Gastroesophageal sphincter (tissue), 4 donors: ENCODE measurements around the gene ZNF436. TPM values are rescaled to one million over a fixed set of nuclear protein-coding genes. Genes with fewer than 3 reads are reported as not detected.

Experiments
- ATAC-seq: fragments of 150-250 bp; one replicate; pipeline ENCODE4 v1.9.1; 2016; ENCODE audit warnings: mild to moderate bottlenecking, moderate library complexity
- H3K27ac ChIP-seq, 4 donors: fragments of 200-600 bp; sonication (generic) in 3 of 4; 1 replicate in 3 of 4; 2 replicates in 1 of 4; pipeline ENCODE4 v1.5.1; 2016 to 2019
- H3K27me3 ChIP-seq: fragments of 200-600 bp; sonication (generic); one replicate; pipeline ENCODE4 v1.5.1; 2019
- H3K36me3 ChIP-seq, 2 donors: fragments of 200-600 bp; sonication (generic); one replicate each; pipeline ENCODE4 v1.5.1; 2019; ENCODE audit warnings: control low read depth in 1 of 2
- H3K4me1 ChIP-seq, 3 donors: fragments of 200-600 bp; sonication (generic); 1 replicate in 2 of 3; 2 replicates in 1 of 3; pipeline ENCODE4 v1.5.1; 2016 to 2019; ENCODE audit warnings: control low read depth in 2 of 3
- H3K4me3 ChIP-seq, 2 donors: fragments of 200-600 bp; sonication (generic); one replicate each; pipeline ENCODE4 v1.5.1; 2019; ENCODE audit warnings: mild to moderate bottlenecking in 1 of 2, moderate library complexity in 1 of 2
- H3K9me3 ChIP-seq, 3 donors: fragments of 200-600 bp; sonication (generic); one replicate each; pipeline ENCODE4 v1.5.1; 2017 to 2019; ENCODE audit warnings: control low read depth in 2 of 3
- EP300 ChIP-seq: sonication (generic); formaldehyde crosslinking; IDR thresholded peaks from one replicate; pipeline ENCODE4 v1.6.1; 2017; ENCODE audit warnings: antibody characterized with exemption, mild to moderate bottlenecking
- POLR2A ChIP-seq, 2 donors: fragments of 450-650 bp; IDR thresholded peaks; one replicate each; pipeline ENCODE4 v1.6.1; 2017; ENCODE audit warnings: antibody characterized with exemption in 2 of 2, mild to moderate bottlenecking in 2 of 2, moderate library complexity in 1 of 2
- POLR2AphosphoS5 ChIP-seq: sonication (generic); formaldehyde crosslinking; IDR thresholded peaks from one replicate; pipeline ENCODE4 v1.6.1; 2017; ENCODE audit warnings: antibody characterized with exemption
- WGBS, 2 donors: methylation state at CpG; one replicate each; pipeline ENCODE4 v1.1.5; 2018; ENCODE audit warnings: low coverage in 1 of 2; 5-methylcytosine and 5-hydroxymethylcytosine counted together
- total RNA-seq, 4 donors: library from RNA; depleted of rRNA; stranded (reverse); fragments of >200 nt; gene quantifications; one replicate each; pipeline ENCODE4 v1.1.0, GENCODE V29; 2016
- TF ChIP-seq, protein P1 (sequence below), 4 experiments: fragments of 200-600 bp in 2 of 4; fragments of 450-650 bp in 2 of 4; sonication (generic) in 1 of 4; IDR thresholded peaks; one replicate each; pipeline ENCODE4 v1.5.1; 2017 to 2019; ENCODE audit warnings: antibody characterized with exemption in 4 of 4, mild to moderate bottlenecking in 2 of 4, moderate library complexity in 2 of 4

ZNF436 gene
- total RNA-seq, 4 donors from 2014 or later = 14.9 to 18.8 (median 16.6) TPM

DNA sequence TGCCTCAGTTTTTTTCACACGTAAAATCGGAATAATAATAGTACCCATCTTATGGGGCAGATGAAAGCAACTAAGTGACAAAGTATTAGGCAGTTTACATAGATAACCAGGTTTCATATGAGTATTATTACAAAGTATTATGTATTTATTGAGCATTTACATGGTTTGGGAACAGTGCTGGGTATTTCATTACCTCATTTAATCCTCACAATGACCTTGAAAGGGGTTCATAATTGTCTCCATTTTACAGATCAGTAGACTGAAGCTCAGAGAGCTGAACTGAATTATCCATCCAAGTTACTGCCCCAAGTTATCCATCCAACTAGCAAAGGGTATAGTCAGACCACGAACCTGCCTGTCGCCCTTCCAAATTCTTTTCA is 33.7 kb upstream of the ZNF436 start:
- Histone ChIP-seq H3K27me3 (no peaks in the 10 kb centered on the region), H3K4me3 (no peak overlapping the region), H3K36me3 (peaks cover 0 to 56% of the 10 kb centered on the region in 2 donors), H3K4me1 (peaks cover 2 to 48% (median 19%) of the 10 kb centered on the region in 3 donors), H3K9me3 (no peaks in the 10 kb centered on the region), H3K27ac (peak overlapping the region; percentile 40 to 79 (median 70))
- TF ChIP-seq POLR2A (IDR thresholded peaks at IDR 0.05) = no peak
- TF ChIP-seq POLR2AphosphoS5 = no peak
- no peak for TF ChIP-seq EP300
- TF ChIP-seq, protein P1, sequence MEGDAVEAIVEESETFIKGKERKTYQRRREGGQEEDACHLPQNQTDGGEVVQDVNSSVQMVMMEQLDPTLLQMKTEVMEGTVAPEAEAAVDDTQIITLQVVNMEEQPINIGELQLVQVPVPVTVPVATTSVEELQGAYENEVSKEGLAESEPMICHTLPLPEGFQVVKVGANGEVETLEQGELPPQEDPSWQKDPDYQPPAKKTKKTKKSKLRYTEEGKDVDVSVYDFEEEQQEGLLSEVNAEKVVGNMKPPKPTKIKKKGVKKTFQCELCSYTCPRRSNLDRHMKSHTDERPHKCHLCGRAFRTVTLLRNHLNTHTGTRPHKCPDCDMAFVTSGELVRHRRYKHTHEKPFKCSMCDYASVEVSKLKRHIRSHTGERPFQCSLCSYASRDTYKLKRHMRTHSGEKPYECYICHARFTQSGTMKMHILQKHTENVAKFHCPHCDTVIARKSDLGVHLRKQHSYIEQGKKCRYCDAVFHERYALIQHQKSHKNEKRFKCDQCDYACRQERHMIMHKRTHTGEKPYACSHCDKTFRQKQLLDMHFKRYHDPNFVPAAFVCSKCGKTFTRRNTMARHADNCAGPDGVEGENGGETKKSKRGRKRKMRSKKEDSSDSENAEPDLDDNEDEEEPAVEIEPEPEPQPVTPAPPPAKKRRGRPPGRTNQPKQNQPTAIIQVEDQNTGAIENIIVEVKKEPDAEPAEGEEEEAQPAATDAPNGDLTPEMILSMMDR (IDR thresholded peaks at IDR 0.05) = no peak
- ATAC-seq = no peak
- WGBS, 2 donors = 64 to 68% methylated on average over 4 of the region's 4 CpGs

DNA sequence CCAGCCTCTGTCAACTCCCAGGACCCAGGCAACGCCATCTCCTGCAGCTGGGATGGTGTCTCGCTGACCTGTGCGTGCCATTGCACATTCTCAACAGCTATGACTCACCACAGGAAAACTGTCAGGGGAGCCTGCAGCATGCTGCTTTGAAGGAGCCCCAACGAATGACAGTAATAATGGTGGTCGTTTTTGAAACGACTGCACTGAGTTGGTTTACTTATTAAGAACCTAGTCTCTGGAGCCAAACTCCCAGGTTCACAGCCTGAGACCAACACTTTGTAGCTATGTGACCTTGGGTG is 33.4 kb upstream of the ZNF436 start:
- WGBS, 2 donors = 16% methylated on average over 5 of the region's 6 CpGs; no CpG with 5 or more reads in 1 of the 2 donors
- no peaks in the 10 kb centered on the region for H3K27me3 ChIP-seq
- ATAC-seq = no peak
- peak overlapping the region in 3 of 4 donors; percentile 65 to 79 (median 75) for H3K27ac ChIP-seq
- no peak overlapping the region for H3K4me3 ChIP-seq
- TF ChIP-seq, protein P1 (IDR thresholded peaks at IDR 0.05) = no peak
- TF ChIP-seq POLR2A (IDR thresholded peaks at IDR 0.05) (no peak), POLR2AphosphoS5 (peak; percentile 25)
- H3K9me3 ChIP-seq = no peaks in the 10 kb centered on the region
- peaks cover 2 to 48% (median 19%) of the 10 kb centered on the region in 3 donors for H3K4me1 ChIP-seq
- H3K36me3 ChIP-seq = peaks cover 0 to 52% of the 10 kb centered on the region in 2 donors

DNA sequence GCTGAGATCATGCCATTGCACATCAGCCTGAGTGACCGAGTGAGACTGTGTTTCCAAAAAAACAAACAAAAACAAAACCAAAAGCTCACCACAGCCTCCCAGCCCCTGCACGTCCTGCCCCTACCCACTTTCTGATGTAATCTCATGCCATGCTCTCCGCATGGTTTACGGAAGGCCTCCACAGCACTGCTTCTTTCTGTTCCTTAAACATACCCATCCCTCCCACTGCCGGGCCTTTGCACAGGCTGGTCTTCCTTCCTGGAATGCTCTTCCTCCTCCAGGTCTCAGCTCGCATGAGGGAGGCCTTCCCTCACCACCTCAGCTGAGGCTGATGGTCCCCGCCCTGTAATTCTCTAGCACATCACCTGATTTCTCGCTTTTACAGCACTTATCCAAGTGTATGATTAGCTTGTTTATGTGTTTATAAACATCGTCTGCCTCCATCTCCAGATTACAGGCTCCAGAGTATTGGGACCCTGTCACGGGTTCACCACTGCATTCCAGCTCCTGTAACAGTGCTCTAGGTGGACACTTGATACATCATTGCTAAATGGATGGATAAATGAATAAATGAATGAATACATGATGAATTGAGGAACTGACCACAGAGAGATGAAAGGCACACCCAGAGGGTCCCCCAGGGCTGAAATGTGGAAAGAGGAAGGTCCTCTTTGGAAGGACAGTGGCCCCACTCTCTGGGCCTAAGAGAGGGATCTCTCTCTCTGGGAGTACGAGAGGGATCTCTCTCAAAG is 32.8 kb upstream of the ZNF436 start:
- TF ChIP-seq EP300 (no peak), POLR2A (IDR thresholded peaks at IDR 0.05) (no peak), POLR2AphosphoS5 (no peak)
- TF ChIP-seq, protein P1 (IDR thresholded peaks at IDR 0.05) = no peak
- WGBS, 2 donors = 69 to 81% methylated on average over 7 to 11 of the region's 11 CpGs
- no peak for ATAC-seq

DNA sequence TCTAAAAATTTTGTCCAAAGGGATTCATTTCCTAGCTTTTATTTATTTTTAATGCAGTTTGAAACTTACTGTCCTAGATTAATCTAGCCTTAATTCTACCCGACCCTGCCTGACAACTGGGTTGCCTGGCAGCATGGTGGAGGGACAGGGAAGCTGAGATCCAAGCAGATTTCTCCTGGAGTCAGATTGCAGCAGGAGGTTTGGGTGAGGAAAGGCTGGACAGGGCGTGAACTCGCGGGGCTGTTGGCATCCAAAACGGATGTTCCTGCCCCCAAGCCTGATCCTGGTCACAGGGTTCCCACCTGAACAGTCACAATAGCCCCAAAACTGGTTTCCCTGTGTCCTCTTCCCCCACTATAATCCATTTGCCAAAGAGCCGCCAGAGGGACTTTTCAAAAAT is 31.7 kb upstream of the ZNF436 start:
- Histone ChIP-seq H3K36me3 (peaks cover 0 to 54% of the 10 kb centered on the region in 2 donors), H3K4me1 (peaks cover 2 to 48% (median 19%) of the 10 kb centered on the region in 3 donors), H3K27ac (peak overlapping the region in 3 of 4 donors; percentile 53 to 79 (median 75)), H3K27me3 (no peaks in the 10 kb centered on the region), H3K4me3 (no peak overlapping the region), H3K9me3 (no peaks in the 10 kb centered on the region)
- ATAC-seq = no peak
- no peak for TF ChIP-seq EP300
- no peak for TF ChIP-seq POLR2A (IDR thresholded peaks at IDR 0.05)
- TF ChIP-seq, protein P1 (IDR thresholded peaks at IDR 0.05) = no peak
- WGBS, 2 donors = 67 to 83% methylated on average over 1 to 6 of the region's 6 CpGs

More for the DNA sequence above, 32.8 kb upstream of the ZNF436 start:
- Histone ChIP-seq H3K27ac (peak overlapping the region in 3 of 4 donors; percentile 65 to 79 (median 75)), H3K9me3 (no peaks in the 10 kb centered on the region), H3K27me3 (no peaks in the 10 kb centered on the region), H3K4me1 (peaks cover 2 to 48% (median 19%) of the 10 kb centered on the region in 3 donors), H3K4me3 (no peak overlapping the region), H3K36me3 (peaks cover 0 to 52% of the 10 kb centered on the region in 2 donors)
